SK-MEL-5 (cell line): ENCODE measurements around the gene KLRC4. TPM values are rescaled to one million over a fixed set of nuclear protein-coding genes. Genes with fewer than 3 reads are reported as not detected.
A peak's percentile ranks its signal among the peaks of the same experiment; 100 is the strongest.
"Not testable (repeated sequence)": the region's sequence is repeated elsewhere in the genome, so short reads cannot be mapped to it uniquely, and the experiment has no call there.

Experiments used
- DNase-seq: peaks from one replicate; pipeline ENCODE4 v3.0.0-alpha.2; 2016; ENCODE audit warnings: low read depth, low spot score
- in situ Hi-C: cut with HindIII; loops from 2 replicates; pipeline ENCODE4 v1.10.0; 2016; ENCODE audit warnings: low sequenced_read_pairs, high pct_unique_total_duplicates, low pct_unique_long_range_greater_than_20kb
- polyA plus RNA-seq, 2 experiments: library from polyadenylated mRNA; depleted of rRNA; stranded (reverse); fragments of >200 nt; gene quantifications; 2 replicates each; pipeline ENCODE4 v1.2.3, GENCODE V29; 2015
- total RNA-seq: library from RNA; depleted of rRNA; stranded (reverse); fragments of >200 nt; shearing (Covaris generic); gene quantifications from 2 replicates; pipeline ENCODE4 v1.2.3, GENCODE V29; 2014; rRNA removed

KLRC4 gene
- total RNA-seq, result 0.16 TPM in 1 of 2 replicates, not detected in the other
- polyA plus RNA-seq (2015; cell fraction: cytosol; rRNA removed), result not detected in 2 replicates
- polyA plus RNA-seq (2015; cell fraction: nucleus; rRNA removed), result 1.2 and 2.2 TPM in 2 replicates

GRCh38 chr12:10409392-10409791 is at the start of gene KLRC4:
Gene KLRC4, minus strand, starts transcription at chr12:10409757. Its CDS starts 182 bp downstream, at chr12:10409575.
- peak; percentile 75 for DNase-seq
- in situ Hi-C loops, result no loop called here

DNA sequence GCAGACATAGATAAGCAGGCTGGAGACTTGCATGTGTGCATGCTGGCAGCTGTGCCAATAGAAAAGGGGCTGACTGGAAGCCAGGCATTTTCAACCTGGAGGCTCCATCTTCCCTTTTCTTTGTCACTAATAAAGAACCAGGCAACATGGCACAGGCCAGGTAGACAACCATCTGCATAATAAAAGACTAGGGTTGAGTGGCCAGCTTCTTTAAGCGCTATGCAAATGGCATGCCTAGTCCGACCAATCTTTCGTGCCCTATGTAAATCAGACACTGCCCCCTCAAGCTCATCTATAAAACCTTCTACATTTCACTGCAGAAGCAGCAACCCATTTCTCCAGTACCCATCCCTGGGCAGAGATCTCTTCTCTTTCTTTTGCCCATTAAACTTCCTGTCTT is 48.2 kb upstream of the KLRC4 start:
- in situ Hi-C loops, result no loop called here
- DNase-seq, result no peak

DNA sequence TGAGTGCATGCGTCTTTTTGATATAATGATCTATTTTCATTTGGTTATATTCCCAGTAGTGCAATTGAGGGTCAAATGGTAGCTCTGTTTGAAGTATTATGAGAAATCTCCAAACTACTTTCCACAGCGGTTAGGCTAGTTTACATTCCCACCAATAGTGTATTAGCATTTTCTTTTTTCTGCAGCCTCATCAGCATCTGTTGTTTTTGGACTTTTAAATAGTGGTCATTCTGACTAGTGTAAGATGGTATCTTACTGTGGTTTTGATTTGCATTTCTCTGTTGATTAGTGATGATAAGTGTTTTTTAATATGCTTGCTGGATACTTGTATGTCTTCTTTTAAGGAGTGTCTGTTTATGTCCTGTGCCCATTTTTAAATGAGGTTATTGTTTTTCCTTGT is 47.3 kb upstream of the KLRC4 start:
- in situ Hi-C loops, result no loop called here
- no peak for DNase-seq

- in situ Hi-C loops, result no loop called here
Observed at GRCh38 chr12:10455766-10456165, 46.2 kb upstream of the KLRC4 start.

GRCh38 chr12:10454531-10454930 is 45.0 kb upstream of the KLRC4 start:
- no peak for DNase-seq
- in situ Hi-C loops, result no loop called here

More at GRCh38 chr12:10455766-10456165, 46.2 kb upstream of the KLRC4 start:
- DNase-seq, result no peak

DNA sequence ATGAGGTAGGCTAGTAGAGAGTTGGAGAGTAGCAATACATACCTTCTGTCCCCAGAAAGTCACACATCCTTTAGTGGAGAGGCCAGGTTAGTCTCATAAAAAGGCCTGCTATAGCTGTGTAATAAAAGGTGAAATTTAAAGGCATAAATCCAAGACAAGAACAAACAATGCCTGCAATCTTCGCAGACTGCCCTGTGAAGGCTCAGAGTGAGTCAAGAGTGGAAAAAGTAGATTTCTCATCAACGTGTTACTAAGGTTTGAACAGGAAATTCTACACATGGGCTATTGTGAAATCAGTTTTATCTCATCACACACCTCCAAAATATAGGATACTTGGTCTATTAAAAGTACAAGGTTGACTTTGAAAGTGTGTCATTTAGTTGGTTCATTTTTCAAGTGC is 43.6 kb upstream of the KLRC4 start, which contains the start of gene KLRC1:
KLRC1 (minus strand) TSS at position 222 of the 400 bp plus-strand sequence. CDS start 2,221 bp downstream, outside the sequence.
- DNase-seq, result no peak
- in situ Hi-C loops, result no loop called here

GRCh38 chr12:10448236-10448635 is 38.7 kb upstream of the KLRC4 start:
- in situ Hi-C loops, result no loop called here
- DNase-seq, result no peak

DNA sequence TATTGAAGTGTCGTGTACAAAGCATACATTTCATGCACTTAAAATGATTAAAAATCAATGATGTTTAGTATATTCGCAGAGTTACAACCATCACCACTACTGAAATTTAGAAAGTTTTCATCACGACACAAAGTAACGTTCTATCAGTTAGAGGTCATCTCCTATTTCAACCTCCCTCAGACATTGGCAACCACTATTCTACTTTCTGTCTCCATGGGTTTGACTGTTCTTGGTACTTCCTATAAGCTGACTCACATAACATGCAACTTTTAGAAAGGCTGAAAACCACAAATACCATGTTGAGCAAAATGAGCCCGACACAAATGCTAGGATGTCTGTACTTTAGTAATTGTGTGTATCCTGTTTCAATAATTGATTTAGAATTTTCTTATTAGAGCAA is 36.5 kb upstream of the KLRC4 start:
- DNase-seq, in situ Hi-C loops: not testable (repeated sequence)

- DNase-seq, in situ Hi-C loops: not testable (repeated sequence)
Observed at GRCh38 chr12:10441144-10441543, 31.6 kb upstream of the KLRC4 start.

DNA sequence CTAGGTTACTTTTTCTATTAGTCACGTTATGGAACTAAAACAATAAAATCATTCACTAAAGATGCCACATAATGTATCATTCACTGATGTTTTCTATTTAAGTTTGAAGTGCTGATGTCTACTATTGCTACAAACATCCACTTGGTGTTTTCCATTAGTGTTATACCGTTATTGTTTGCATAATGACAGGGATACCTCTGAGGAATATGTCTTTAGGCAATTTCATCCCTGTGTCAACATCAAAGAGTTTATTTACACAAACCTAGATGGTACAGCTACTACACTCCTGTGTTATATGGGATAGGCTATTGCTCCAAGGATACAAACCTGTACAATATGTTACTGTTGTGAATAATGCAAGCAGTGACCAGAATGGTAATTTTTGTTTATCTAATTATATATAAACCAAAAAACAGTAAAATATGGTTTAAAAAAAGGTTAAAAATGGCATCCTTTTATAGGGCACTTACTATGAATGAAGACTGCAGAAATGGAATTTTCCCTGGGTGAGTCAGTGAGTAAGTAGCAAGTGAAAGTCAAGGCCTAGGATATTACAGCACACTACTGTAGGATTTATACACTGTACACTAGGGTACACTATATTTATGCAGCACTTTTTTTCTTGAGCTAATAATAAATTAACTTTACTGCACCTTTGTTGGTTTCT is 30.2 kb upstream of the KLRC4 start:
- DNase-seq, result not testable (repeated sequence)

GRCh38 chr12:10437601-10438000 is 28.0 kb upstream of the KLRC4 start:
- in situ Hi-C loops, result not testable (repeated sequence)

More for the DNA sequence above, 30.2 kb upstream of the KLRC4 start:
- in situ Hi-C loops, result not testable (repeated sequence)

DNA sequence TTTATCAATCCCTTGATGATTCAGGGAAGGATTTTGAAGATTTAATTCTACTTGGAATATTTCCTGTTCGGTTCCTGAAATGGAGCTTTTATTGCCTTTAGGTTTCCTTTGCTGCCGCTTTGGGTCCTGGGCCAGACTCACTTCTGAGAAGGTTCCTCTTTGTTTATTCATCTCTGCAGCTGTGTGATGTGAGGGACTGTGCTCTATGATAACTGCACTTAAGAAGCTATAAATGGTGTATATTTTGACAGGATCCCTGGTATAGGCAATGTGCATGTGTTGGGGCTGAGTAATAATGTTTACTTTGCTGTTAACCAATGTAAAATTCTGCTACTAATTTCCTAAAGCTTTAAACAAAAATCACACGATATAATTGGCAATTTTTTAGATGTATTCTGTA is 26.3 kb upstream of the KLRC4 start, which contains the start of gene KLRC2:
KLRC2 (minus strand) TSS at position 195 of the 400 bp plus-strand sequence; CDS start at position 171, 24 bp downstream.
- peak; percentile 70 for DNase-seq
- in situ Hi-C loops, result not testable (repeated sequence)

More at GRCh38 chr12:10437601-10438000, 28.0 kb upstream of the KLRC4 start:
- DNase-seq, result not testable (repeated sequence)

DNA sequence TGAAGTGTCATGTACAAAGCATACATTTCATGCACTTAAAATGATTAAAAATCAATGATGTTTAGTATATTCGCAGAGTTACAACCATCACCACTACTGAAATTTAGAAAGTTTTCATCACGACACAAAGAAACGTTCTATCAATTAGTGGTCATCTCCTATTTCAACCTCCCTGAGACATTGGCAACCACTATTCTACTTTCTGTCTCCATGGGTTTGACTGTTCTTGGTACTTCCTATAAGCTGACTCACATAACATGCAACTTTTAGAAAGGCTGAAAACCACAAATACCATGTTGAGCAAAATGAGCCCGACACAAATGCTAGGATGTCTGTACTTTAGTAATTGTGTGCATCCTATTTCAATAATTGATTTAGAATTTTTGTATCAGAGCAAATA is 21.1 kb upstream of the KLRC4 start:
- DNase-seq, in situ Hi-C loops: not testable (repeated sequence)

- in situ Hi-C loops, DNase-seq: not testable (repeated sequence)
Observed at GRCh38 chr12:10425938-10426337, 16.4 kb upstream of the KLRC4 start.

DNA sequence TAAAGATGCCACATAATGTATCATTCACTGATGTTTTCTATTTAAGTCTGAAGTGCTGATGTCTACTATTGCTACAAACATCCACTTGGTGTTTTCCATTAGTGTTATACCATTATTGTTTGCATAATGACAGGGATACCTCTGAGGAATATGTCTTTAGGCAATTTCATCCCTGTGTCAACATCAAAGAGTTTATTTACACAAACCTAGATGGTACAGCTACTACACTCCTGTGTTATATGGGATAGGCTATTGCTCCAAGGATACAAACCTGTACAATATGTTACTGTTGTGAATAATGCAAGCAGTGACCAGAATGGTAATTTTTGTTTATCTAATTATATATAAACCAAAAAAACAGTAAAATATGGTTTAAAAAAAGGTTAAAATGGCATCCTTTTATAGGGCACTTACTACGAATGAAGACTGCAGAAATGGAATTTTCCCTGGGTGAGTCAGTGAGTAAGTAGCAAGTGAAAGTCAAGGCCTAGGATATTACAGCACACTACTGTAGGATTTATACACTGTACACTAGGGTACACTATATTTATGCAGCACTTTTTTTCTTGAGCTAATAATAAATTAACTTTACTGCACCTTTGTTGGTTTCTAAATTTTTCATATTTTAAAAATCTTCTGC is 14.8 kb upstream of the KLRC4 start:
- in situ Hi-C loops, DNase-seq: not testable (repeated sequence)

GRCh38 chr12:10422159-10422558 is 12.6 kb upstream of the KLRC4 start:
- DNase-seq, in situ Hi-C loops: not testable (repeated sequence)

DNA sequence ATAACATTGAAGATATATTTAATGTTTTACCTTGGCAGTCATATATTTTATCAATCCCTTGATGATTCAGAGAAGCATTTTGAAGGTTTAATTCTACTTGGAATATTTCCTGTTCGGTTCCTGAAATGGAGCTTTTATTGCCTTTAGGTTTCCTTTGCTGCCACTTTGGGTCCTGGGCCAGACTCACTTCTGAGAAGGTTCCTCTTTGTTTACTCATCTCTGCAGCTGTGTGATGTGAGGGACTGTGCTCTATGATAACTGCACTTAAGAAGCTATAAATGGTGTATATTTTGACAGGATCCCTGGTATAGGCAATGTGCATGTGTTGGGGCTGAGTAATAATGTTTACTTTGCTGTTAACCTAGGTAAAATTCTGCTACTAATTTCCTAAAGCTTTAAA is 10.8 kb upstream of the KLRC4 start, which contains the start of gene KLRC3:
KLRC3 (minus strand) TSS at position 262 of the 400 bp plus-strand sequence; CDS start at position 217, 45 bp downstream.
- DNase-seq, in situ Hi-C loops: not testable (repeated sequence)

GRCh38 chr12:10408842-10409241 is 715 bp downstream of the KLRC4 start:
- in situ Hi-C loops, result no loop called here
- DNase-seq, result no peak
